ENCODE data around the gene LMTK3.
"Not testable (repeated sequence)": the region's sequence is repeated elsewhere in the genome, so short reads cannot be mapped to it uniquely, and the experiment has no call there.

GRCh38 chr19:48488478-48488877 lies 23.2 kb downstream of the LMTK3 start:
- TF ChIP-seq ATF2 (CRISPR knock-in tag; IDR thresholded peaks at IDR 0.05; ENCODE audit: borderline replicate concordance, low read depth); CTCF (IDR thresholded peaks at IDR 0.05); ELF4 (CRISPR knock-in tag; IDR thresholded peaks at IDR 0.05; ENCODE audit: low read depth); NFE2L1 (CRISPR knock-in tag; IDR thresholded peaks at IDR 0.05); STAT6 (CRISPR knock-in tag; conservative IDR thresholded peaks at IDR 0.05; ENCODE audit: low read depth): not testable (repeated sequence)

Data from WTC11 (cell line).